Gastrocnemius medialis (tissue), 4 donors: ENCODE results near the gene LIAS.

Experiments used
- CTCF ChIP-seq, 5 experiments: fragments of 450-650 bp in 3 of 5; fragments of 200-600 bp in 2 of 5; sonication (generic) in 2 of 5; IDR thresholded peaks in 4 of 5; conservative IDR thresholded peaks in 1 of 5; 1 replicate in 4 of 5; 2 replicates in 1 of 5; pipeline ENCODE4 v1.5.1; 2016 to 2019; ENCODE audit warnings: antibody characterized with exemption in 5 of 5, mild to moderate bottlenecking in 3 of 5, moderate library complexity in 3 of 5
- POLR2A ChIP-seq, 2 donors: fragments of 450-650 bp; IDR thresholded peaks; one replicate each; pipeline ENCODE4 v1.6.1; 2017; ENCODE audit warnings: antibody characterized with exemption in 2 of 2, mild to moderate bottlenecking in 2 of 2, moderate library complexity in 2 of 2

- no peak for TF ChIP-seq CTCF (IDR thresholded peaks at IDR 0.05 in 4 of 5, conservative IDR thresholded peaks at IDR 0.05 in 1 of 5)
- TF ChIP-seq POLR2A (IDR thresholded peaks at IDR 0.05) = no peak
Observed at GRCh38 chr4:39494354-39494753, 35.5 kb downstream of the LIAS start.
